IPS-18c (cell line): ENCODE measurements around the gene FAM83D.

Source experiments
- H3K4me3 ChIP-seq: 2 replicates; pipeline ENCODE4 v1.7.0; 2013; ENCODE audit warnings: low read depth, mild to moderate bottlenecking, low read length, moderate library complexity; ENCODE audit not compliant: insufficient read depth
- H3K9me3 ChIP-seq: one replicate; pipeline ENCODE4 v1.6.1; 2013; ENCODE audit warnings: mild to moderate bottlenecking, low read length, moderate library complexity; ENCODE audit not compliant: control insufficient read depth, insufficient read depth

FAM83D gene

GRCh38 chr20:38893056-38893564, 33.1 kb upstream of the FAM83D start:
- H3K4me3 ChIP-seq = no peak overlapping the region; the same call in 1 of the 2 replicates
- no peaks in the 10 kb centered on the region for H3K9me3 ChIP-seq

- peak overlapping the region; percentile 29; the same call in 1 of the 2 replicates for H3K4me3 ChIP-seq
- no peaks in the 10 kb centered on the region for H3K9me3 ChIP-seq
These were observed 32.6 kb upstream of the FAM83D start for GRCh38 chr20:38893565-38894090.

GRCh38 chr20:38894091-38894847, 31.9 kb upstream of the FAM83D start:
- Histone ChIP-seq H3K4me3 (no peak overlapping the region), H3K9me3 (no peaks in the 10 kb centered on the region)

- H3K9me3 ChIP-seq = no peaks in the 10 kb centered on the region
- H3K4me3 ChIP-seq = no peak overlapping the region
These were observed 30.9 kb upstream of the FAM83D start for GRCh38 chr20:38895098-38895949.

- Histone ChIP-seq H3K4me3 (no peak overlapping the region), H3K9me3 (no peaks in the 10 kb centered on the region)
These were observed 30.1 kb upstream of the FAM83D start for GRCh38 chr20:38896009-38896594.

GRCh38 chr20:38897267-38897666, 28.9 kb upstream of the FAM83D start:
- no peaks in the 10 kb centered on the region for H3K9me3 ChIP-seq
- H3K4me3 ChIP-seq = no peak overlapping the region

GRCh38 chr20:38900606-38901005, 25.6 kb upstream of the FAM83D start:
- H3K9me3 ChIP-seq = no peaks in the 10 kb centered on the region
- H3K4me3 ChIP-seq = no peak overlapping the region

GRCh38 chr20:38902601-38903000, 23.6 kb upstream of the FAM83D start:
- Histone ChIP-seq H3K4me3 (no peak overlapping the region), H3K9me3 (no peaks in the 10 kb centered on the region)

GRCh38 chr20:38903335-38903734, 22.9 kb upstream of the FAM83D start:
- Histone ChIP-seq H3K4me3 (no peak overlapping the region), H3K9me3 (peaks cover 4% of the 10 kb centered on the region)

GRCh38 chr20:38905375-38905774, 20.8 kb upstream of the FAM83D start:
- Histone ChIP-seq H3K4me3 (no peak overlapping the region), H3K9me3 (peaks cover 4% of the 10 kb centered on the region)

- Histone ChIP-seq H3K4me3 (no peak overlapping the region), H3K9me3 (peaks cover 4% of the 10 kb centered on the region)
These were observed 18.1 kb upstream of the FAM83D start for GRCh38 chr20:38907918-38908677.

- Histone ChIP-seq H3K9me3 (no peaks in the 10 kb centered on the region), H3K4me3 (no peak overlapping the region)
These were observed 10.9 kb upstream of the FAM83D start for GRCh38 chr20:38915355-38915754.

GRCh38 chr20:38917657-38918056, 8.6 kb upstream of the FAM83D start:
- Histone ChIP-seq H3K4me3 (no peak overlapping the region), H3K9me3 (no peaks in the 10 kb centered on the region)

- no peak overlapping the region for H3K4me3 ChIP-seq
- no peaks in the 10 kb centered on the region for H3K9me3 ChIP-seq
These were observed 8.0 kb upstream of the FAM83D start for GRCh38 chr20:38918172-38918571.

- no peaks in the 10 kb centered on the region for H3K9me3 ChIP-seq
These were observed 6.5 kb upstream of the FAM83D start for GRCh38 chr20:38919683-38920082.

GRCh38 chr20:38920411-38920810, 5.8 kb upstream of the FAM83D start:
- Histone ChIP-seq H3K9me3 (no peaks in the 10 kb centered on the region), H3K4me3 (no peak overlapping the region)

More at GRCh38 chr20:38919683-38920082, 6.5 kb upstream of the FAM83D start:
- no peak overlapping the region for H3K4me3 ChIP-seq

GRCh38 chr20:38920851-38921250, 5.4 kb upstream of the FAM83D start:
- Histone ChIP-seq H3K4me3 (no peak overlapping the region), H3K9me3 (no peaks in the 10 kb centered on the region)
